Measurements from ENCODE around the gene SOCS7. TPM values are rescaled to one million over a fixed set of nuclear protein-coding genes. Genes with fewer than 3 reads are reported as not detected.

The SOCS7 gene
- total RNA-seq, 1 donor from 2014 or later, result 33.6 TPM

GRCh38 chr17:38403491-38403890, 51.8 kb downstream of the SOCS7 start:
- TF ChIP-seq CTCF (IDR thresholded peaks at IDR 0.05; ENCODE audit: unreplicated experiment), result no peak
- H3K27ac Mint-ChIP-seq, result no peak overlapping the region
- DNase-seq (ENCODE audit: low spot score in 2 of 2, unreplicated experiment in 2 of 2), result no peak
- H3K4me1 Mint-ChIP-seq, result no peaks in the 10 kb centered on the region
- no peaks in the 10 kb centered on the region for H3K27me3 Mint-ChIP-seq (ENCODE audit: low read depth)
- no peaks in the 10 kb centered on the region for H3K9me3 Mint-ChIP-seq
- H3K36me3 Mint-ChIP-seq, result peaks cover 24% of the 10 kb centered on the region
- H3K4me3 Mint-ChIP-seq, result no peak overlapping the region

GRCh38 chr17:38404174-38404943, 52.7 kb downstream of the SOCS7 start:
- Mint-ChIP-seq H3K27me3 (ENCODE audit: low read depth) (no peaks in the 10 kb centered on the region), H3K36me3 (peaks cover 20% of the 10 kb centered on the region), H3K27ac (no peak overlapping the region), H3K4me1 (no peaks in the 10 kb centered on the region), H3K4me3 (no peak overlapping the region), H3K9me3 (peaks cover 5% of the 10 kb centered on the region)
- TF ChIP-seq CTCF (IDR thresholded peaks at IDR 0.05; ENCODE audit: unreplicated experiment), result no peak
- no peak for DNase-seq (ENCODE audit: low spot score in 2 of 2, unreplicated experiment in 2 of 2)

- no peaks in the 10 kb centered on the region for H3K4me1 Mint-ChIP-seq
- peaks cover 2% of the 10 kb centered on the region for H3K27me3 Mint-ChIP-seq (ENCODE audit: low read depth)
- no peak for TF ChIP-seq CTCF (IDR thresholded peaks at IDR 0.05; ENCODE audit: unreplicated experiment)
- H3K27ac Mint-ChIP-seq, result no peak overlapping the region
- H3K4me3 Mint-ChIP-seq, result no peak overlapping the region
- DNase-seq (ENCODE audit: low spot score in 2 of 2, unreplicated experiment in 2 of 2), result no peak
- H3K9me3 Mint-ChIP-seq, result peaks cover 5% of the 10 kb centered on the region
- H3K36me3 Mint-ChIP-seq, result peaks cover 13% of the 10 kb centered on the region
Measured at GRCh38 chr17:38405654-38406053, 54.0 kb downstream of the SOCS7 start.

GRCh38 chr17:38410201-38410600, 58.6 kb downstream of the SOCS7 start:
- H3K4me1 Mint-ChIP-seq, result peaks cover 5% of the 10 kb centered on the region
- H3K27ac Mint-ChIP-seq, result no peak overlapping the region
- H3K4me3 Mint-ChIP-seq, result no peak overlapping the region
- peaks cover 4% of the 10 kb centered on the region for H3K27me3 Mint-ChIP-seq (ENCODE audit: low read depth)
- DNase-seq (ENCODE audit: low spot score in 2 of 2, unreplicated experiment in 2 of 2), result no peak
- H3K9me3 Mint-ChIP-seq, result peaks cover 5% of the 10 kb centered on the region
- no peak for TF ChIP-seq CTCF (IDR thresholded peaks at IDR 0.05; ENCODE audit: unreplicated experiment)
- no peaks in the 10 kb centered on the region for H3K36me3 Mint-ChIP-seq

- Mint-ChIP-seq H3K36me3 (no peaks in the 10 kb centered on the region), H3K27me3 (ENCODE audit: low read depth) (peaks cover 29% of the 10 kb centered on the region), H3K4me3 (peak overlapping the region; percentile 42), H3K4me1 (peaks cover 24% of the 10 kb centered on the region), H3K9me3 (no peaks in the 10 kb centered on the region), H3K27ac (peak overlapping the region; percentile 53)
- no peak for DNase-seq (ENCODE audit: low spot score in 2 of 2, unreplicated experiment in 2 of 2)
- no peak for TF ChIP-seq CTCF (IDR thresholded peaks at IDR 0.05; ENCODE audit: unreplicated experiment)
Measured at GRCh38 chr17:38415250-38416194, 63.9 kb downstream of the SOCS7 start.
